Measurements from ENCODE around the gene ZNF93. TPM values are rescaled to one million over a fixed set of nuclear protein-coding genes. Genes with fewer than 3 reads are reported as not detected.
A peak's percentile ranks its signal among the peaks of the same experiment; 100 is the strongest.
"Not testable (repeated sequence)": the region's sequence is repeated elsewhere in the genome, so short reads cannot be mapped to it uniquely, and the experiment has no call there.

The ZNF93 gene
- total RNA-seq, 1 experiment from 2014 or later: 8.9 TPM

GRCh38 chr19:19877724-19878123 is 23.0 kb upstream of the ZNF93 start:
- no peaks in the 10 kb centered on the region for H3K27me3 ChIP-seq (ENCODE audit: control insufficient read depth, insufficient read depth, low read length)
- CTCF ChIA-PET: no interaction called here
- H3K36me3 ChIP-seq (ENCODE audit: control insufficient read depth, insufficient read depth, low read length): peaks cover 4% of the 10 kb centered on the region; the same call in 1 of the 2 replicates
- H3K27ac ChIP-seq (ENCODE audit: low read length): no peak overlapping the region
- no TSS peak for BruUV-seq (replicated peaks)
- H3K4me1 ChIP-seq (ENCODE audit: control insufficient read depth, insufficient read depth, low read length): no peaks in the 10 kb centered on the region
- in situ Hi-C loops (cut with HindIII; ENCODE audit: low pct_unique_long_range_greater_than_20kb, low sequenced_read_pairs) (no loop called here), intact Hi-C loops (cut with micrococcal nuclease; ENCODE audit: unreplicated experiment) (no loop called here)
- no peak for ATAC-seq
- TF ChIP-seq CTCF (IDR thresholded peaks at IDR 0.05) (no peak), SIN3A (IDR thresholded peaks at IDR 0.05; ENCODE audit: borderline replicate concordance, insufficient read depth, low read depth, low read length) (no peak), REST (IDR thresholded peaks at IDR 0.05; ENCODE audit: insufficient read depth in 1 of 2, low read depth in 2 of 2, low read length in 1 of 2) (no peak), POLR2AphosphoS5 (IDR thresholded peaks at IDR 0.05; ENCODE audit: low read depth, low read length) (no peak), TCF7L2 (IDR thresholded peaks at IDR 0.05; ENCODE audit: low read depth, low read length) (no peak)
- POLR2A ChIA-PET: no interaction called here
- no peak for DNase-seq (ENCODE audit: low read depth, low spot score)
- no peak overlapping the region for H3K4me3 ChIP-seq (ENCODE audit: low read depth in 2 of 2, low read length in 2 of 2)
- peaks cover 20% of the 10 kb centered on the region for H3K9me3 ChIP-seq (ENCODE audit: control insufficient read depth, insufficient read depth, low read depth, low read length)

- in situ Hi-C loops (cut with HindIII; ENCODE audit: low pct_unique_long_range_greater_than_20kb, low sequenced_read_pairs): no loop called here
- no TSS peak for BruUV-seq (replicated peaks)
- Histone ChIP-seq H3K36me3 (ENCODE audit: control insufficient read depth, insufficient read depth, low read length) (peaks cover 1% of the 10 kb centered on the region; the same call in 1 of the 2 replicates), H3K27me3 (ENCODE audit: control insufficient read depth, insufficient read depth, low read length) (no peaks in the 10 kb centered on the region), H3K9me3 (ENCODE audit: control insufficient read depth, insufficient read depth, low read depth, low read length) (peaks cover 19% of the 10 kb centered on the region), H3K4me1 (ENCODE audit: control insufficient read depth, insufficient read depth, low read length) (no peaks in the 10 kb centered on the region), H3K4me3 (ENCODE audit: low read depth in 2 of 2, low read length in 2 of 2) (no peak overlapping the region), H3K27ac (ENCODE audit: low read length) (no peak overlapping the region)
- ChIA-PET CTCF (interaction anchor here (0.6 kb wide), 1 partner anchor 16 kb away, joined by 4 read pairs; the partner anchor contains the start of gene ZNF93), POLR2A (no interaction called here)
- ATAC-seq: no peak
- TF ChIP-seq REST (IDR thresholded peaks at IDR 0.05; ENCODE audit: insufficient read depth in 1 of 2, low read depth in 2 of 2, low read length in 1 of 2) (no peak), CTCF (IDR thresholded peaks at IDR 0.05) (no peak), TCF7L2 (IDR thresholded peaks at IDR 0.05; ENCODE audit: low read depth, low read length) (no peak), POLR2AphosphoS5 (IDR thresholded peaks at IDR 0.05; ENCODE audit: low read depth, low read length) (no peak), SIN3A (IDR thresholded peaks at IDR 0.05; ENCODE audit: borderline replicate concordance, insufficient read depth, low read depth, low read length) (no peak)
- DNase-seq (ENCODE audit: low read depth, low spot score): no peak
- intact Hi-C loops (cut with micrococcal nuclease; ENCODE audit: unreplicated experiment): no loop called here
These were observed 16.2 kb upstream of the ZNF93 start for GRCh38 chr19:19884583-19884982.

- H3K4me3 ChIP-seq (ENCODE audit: low read depth in 2 of 2, low read length in 2 of 2); in situ Hi-C loops (cut with HindIII; ENCODE audit: low pct_unique_long_range_greater_than_20kb, low sequenced_read_pairs); H3K36me3 ChIP-seq (ENCODE audit: control insufficient read depth, insufficient read depth, low read length); H3K27me3 ChIP-seq (ENCODE audit: control insufficient read depth, insufficient read depth, low read length); CTCF ChIA-PET; DNase-seq (ENCODE audit: low read depth, low spot score); H3K4me1 ChIP-seq (ENCODE audit: control insufficient read depth, insufficient read depth, low read length); ATAC-seq; H3K27ac ChIP-seq (ENCODE audit: low read length); POLR2A ChIA-PET; intact Hi-C loops (cut with micrococcal nuclease; ENCODE audit: unreplicated experiment): not testable (repeated sequence)
- TSS peak; percentile 50 for BruUV-seq (replicated peaks)
- H3K9me3 ChIP-seq (ENCODE audit: control insufficient read depth, insufficient read depth, low read depth, low read length): peaks cover 37% of the 10 kb centered on the region
These were observed 8.4 kb upstream of the ZNF93 start for GRCh38 chr19:19892055-19892941.

Measured in Panc1 (cell line).